ENCODE measurements around the gene COMMD10.

COMMD10 gene

GRCh38 chr5:116291271-116291670 is 206.4 kb downstream of the COMMD10 start:
- DNase-seq (ENCODE audit: low read depth) = no peak

GRCh38 chr5:116292321-116292720 is 207.5 kb downstream of the COMMD10 start:
- DNase-seq (ENCODE audit: low read depth) = no peak

GRCh38 chr5:116296335-116297072 is 211.7 kb downstream of the COMMD10 start:
- DNase-seq (ENCODE audit: low read depth) = no peak

- no peak for DNase-seq (ENCODE audit: low read depth)
Measured at GRCh38 chr5:116297296-116297814, 212.5 kb downstream of the COMMD10 start.

- DNase-seq (ENCODE audit: low read depth) = no peak
Measured at GRCh38 chr5:116299746-116300640, 215.2 kb downstream of the COMMD10 start.

- no peak for DNase-seq (ENCODE audit: low read depth)
Measured at GRCh38 chr5:116301110-116301509, 216.3 kb downstream of the COMMD10 start.

GRCh38 chr5:116303340-116303739 is 218.5 kb downstream of the COMMD10 start:
- no peak for DNase-seq (ENCODE audit: low read depth)

- DNase-seq (ENCODE audit: low read depth) = no peak
Measured at GRCh38 chr5:116303810-116304209, 219.0 kb downstream of the COMMD10 start.

- no peak for DNase-seq (ENCODE audit: low read depth)
Measured at GRCh38 chr5:116305899-116306298, 221.1 kb downstream of the COMMD10 start.

- DNase-seq (ENCODE audit: low read depth) = no peak
Measured at GRCh38 chr5:116306846-116307245, 222.0 kb downstream of the COMMD10 start.

- no peak for DNase-seq (ENCODE audit: low read depth)
Measured at GRCh38 chr5:116308391-116308790, 223.6 kb downstream of the COMMD10 start.

- no peak for DNase-seq (ENCODE audit: low read depth)
Measured at GRCh38 chr5:116313366-116313765, 228.5 kb downstream of the COMMD10 start.

GRCh38 chr5:116315531-116315930 is 230.7 kb downstream of the COMMD10 start:
- DNase-seq (ENCODE audit: low read depth) = no peak

GRCh38 chr5:116318091-116318854 is 233.4 kb downstream of the COMMD10 start:
- no peak for DNase-seq (ENCODE audit: low read depth)

- peak; percentile 33 for DNase-seq (ENCODE audit: low read depth)
Measured at GRCh38 chr5:116320486-116320885, 235.7 kb downstream of the COMMD10 start.

GRCh38 chr5:116329503-116329902 is 244.7 kb downstream of the COMMD10 start:
- no peak for DNase-seq (ENCODE audit: low read depth)

GRCh38 chr5:116340799-116341198 is 256.0 kb downstream of the COMMD10 start:
- no peak for DNase-seq (ENCODE audit: low read depth)
